ENCODE results near the gene COPZ1.
"Not testable (repeated sequence)": the region's sequence is repeated elsewhere in the genome, so short reads cannot be mapped to it uniquely, and the experiment has no call there.

Gene COPZ1

GRCh38 chr12:54324617-54325441, at the start of gene COPZ1:
Gene COPZ1 (plus strand): TSS chr12:54325131. CDS start chr12:54325164, 33 bp downstream.
- peak; percentile 95 to 100 for DNase-seq (ENCODE audit: low read depth in 1 of 2, low spot score in 1 of 2)
- TF ChIP-seq JUND (IDR thresholded peaks at IDR 0.05; ENCODE audit: low read depth): no peak
- in situ Hi-C loops (cut with HindIII; ENCODE audit: low pct_unique_long_range_greater_than_20kb, low sequenced_read_pairs): no loop called here

- in situ Hi-C loops (cut with HindIII; ENCODE audit: low pct_unique_long_range_greater_than_20kb, low sequenced_read_pairs): no loop called here
- DNase-seq (ENCODE audit: low read depth in 1 of 2, low spot score in 1 of 2): no peak
- no peak for TF ChIP-seq JUND (IDR thresholded peaks at IDR 0.05; ENCODE audit: low read depth)
Measured at GRCh38 chr12:54276368-54276767, 48.6 kb upstream of the COPZ1 start.

GRCh38 chr12:54277823-54278276, 47.1 kb upstream of the COPZ1 start:
- in situ Hi-C loops (cut with HindIII; ENCODE audit: low pct_unique_long_range_greater_than_20kb, low sequenced_read_pairs): no loop called here
- TF ChIP-seq JUND (IDR thresholded peaks at IDR 0.05; ENCODE audit: low read depth): no peak
- peak in 1 of 2 experiments; percentile 28 for DNase-seq (ENCODE audit: low read depth in 1 of 2, low spot score in 1 of 2)

- in situ Hi-C loops (cut with HindIII; ENCODE audit: low pct_unique_long_range_greater_than_20kb, low sequenced_read_pairs): no loop called here
- no peak for DNase-seq (ENCODE audit: low read depth in 1 of 2, low spot score in 1 of 2)
- TF ChIP-seq JUND (IDR thresholded peaks at IDR 0.05; ENCODE audit: low read depth): no peak
Measured at GRCh38 chr12:54279227-54279631, 45.7 kb upstream of the COPZ1 start.

GRCh38 chr12:54279632-54280467, 45.1 kb upstream of the COPZ1 start, which contains the start of gene CBX5:
Gene CBX5 (minus strand): TSS chr12:54280122. CDS start chr12:54257650, 22,472 bp downstream.
- DNase-seq (ENCODE audit: low read depth in 1 of 2, low spot score in 1 of 2): peak; percentile 94 to 100
- in situ Hi-C loops (cut with HindIII; ENCODE audit: low pct_unique_long_range_greater_than_20kb, low sequenced_read_pairs): no loop called here
- no peak for TF ChIP-seq JUND (IDR thresholded peaks at IDR 0.05; ENCODE audit: low read depth)

- TF ChIP-seq JUND (IDR thresholded peaks at IDR 0.05; ENCODE audit: low read depth): no peak
- DNase-seq (ENCODE audit: low read depth in 1 of 2, low spot score in 1 of 2): peak; percentile 96 to 100
- in situ Hi-C loops (cut with HindIII; ENCODE audit: low pct_unique_long_range_greater_than_20kb, low sequenced_read_pairs): no loop called here
Measured at GRCh38 chr12:54280468-54281260, 44.3 kb upstream of the COPZ1 start, which contains the start of gene HNRNPA1. Gene HNRNPA1 (plus strand): TSS chr12:54280726. CDS start chr12:54280808, 82 bp downstream.

GRCh38 chr12:54281261-54281638, 43.7 kb upstream of the COPZ1 start:
- in situ Hi-C loops (cut with HindIII; ENCODE audit: low pct_unique_long_range_greater_than_20kb, low sequenced_read_pairs); DNase-seq (ENCODE audit: low read depth in 1 of 2, low spot score in 1 of 2): not testable (repeated sequence)

GRCh38 chr12:54281694-54282093, 43.2 kb upstream of the COPZ1 start:
- DNase-seq (ENCODE audit: low read depth in 1 of 2, low spot score in 1 of 2): not testable (repeated sequence)

GRCh38 chr12:54282949-54283593, 41.9 kb upstream of the COPZ1 start:
- in situ Hi-C loops (cut with HindIII; ENCODE audit: low pct_unique_long_range_greater_than_20kb, low sequenced_read_pairs): no loop called here
- TF ChIP-seq JUND (IDR thresholded peaks at IDR 0.05; ENCODE audit: low read depth): no peak
- peak in 1 of 2 experiments; percentile 23 for DNase-seq (ENCODE audit: low read depth in 1 of 2, low spot score in 1 of 2)

More at GRCh38 chr12:54281694-54282093, 43.2 kb upstream of the COPZ1 start:
- in situ Hi-C loops (cut with HindIII; ENCODE audit: low pct_unique_long_range_greater_than_20kb, low sequenced_read_pairs): not testable (repeated sequence)

GRCh38 chr12:54284070-54284780, 40.7 kb upstream of the COPZ1 start:
- in situ Hi-C loops (cut with HindIII; ENCODE audit: low pct_unique_long_range_greater_than_20kb, low sequenced_read_pairs); DNase-seq (ENCODE audit: low read depth in 1 of 2, low spot score in 1 of 2): not testable (repeated sequence)
